Keratinocyte (primary cell): Measurements from ENCODE around the gene SH3PXD2A. TPM values are rescaled to one million over a fixed set of nuclear protein-coding genes. Genes with fewer than 3 reads are reported as not detected.

Experiments
- DNase-seq: peaks from one replicate; pipeline ENCODE4 v3.0.0-alpha.2; 2011; ENCODE audit warnings: low read depth, missing footprints, low spot score
- FAIRE-seq: peaks from 2 replicates; lab custom pipeline; 2011; peaks lifted over from hg19 to GRCh38; lab: Jason Lieb, UNC
- H2AFZ ChIP-seq: 2 replicates; pipeline ENCODE4 v1.6.0; 2012; ENCODE audit warnings: low read length, control low read depth, inconsistent platforms; ENCODE audit not compliant: control insufficient read depth
- H3K27ac ChIP-seq: 2 replicates; pipeline ENCODE4 v1.5.1; 2011; ENCODE audit warnings: low read length; ENCODE audit not compliant: control insufficient read depth, insufficient read depth
- H3K27me3 ChIP-seq: 3 replicates; pipeline ENCODE4 v1.6.0; 2011; ENCODE audit warnings: low read length; ENCODE audit not compliant: control insufficient read depth, insufficient read depth; ENCODE audit errors: extremely low read depth
- H3K36me3 ChIP-seq, 2 experiments: 2 replicates in 1 of 2; 3 replicates in 1 of 2; pipeline ENCODE4 v1.5.1; 2011; ENCODE audit warnings: low read length in 2 of 2, mild to moderate bottlenecking in 1 of 2; ENCODE audit not compliant: control insufficient read depth in 2 of 2, insufficient read depth in 2 of 2; ENCODE audit errors: extremely low read depth in 1 of 2
- H3K4me1 ChIP-seq: 3 replicates; pipeline ENCODE4 v1.5.1; 2011; ENCODE audit warnings: low read length; ENCODE audit not compliant: control insufficient read depth, insufficient read depth; ENCODE audit errors: extremely low read depth
- H3K4me2 ChIP-seq: 3 replicates; pipeline ENCODE4 v1.6.0; 2011; ENCODE audit warnings: low read depth, low read length; ENCODE audit not compliant: control insufficient read depth, insufficient read depth; ENCODE audit errors: extremely low read depth
- H3K4me3 ChIP-seq, 3 experiments: fragments of 200-600 bp in 1 of 3; sonication (generic) in 1 of 3; 2 replicates in 2 of 3; 3 replicates in 1 of 3; pipeline ENCODE4 v1.5.1; 2011 to 2016; ENCODE audit warnings: low read length in 3 of 3, mild to moderate bottlenecking in 3 of 3, control low read depth in 2 of 3, inconsistent platforms in 1 of 3, low read depth in 1 of 3, mixed read lengths in 1 of 3, mixed run types in 1 of 3, moderate library complexity in 1 of 3; ENCODE audit not compliant: control insufficient read depth in 2 of 3, insufficient read depth in 2 of 3; ENCODE audit errors: extremely low read depth in 1 of 3
- H3K79me2 ChIP-seq: 2 replicates; pipeline ENCODE4 v1.6.0; 2012; ENCODE audit warnings: low read length; ENCODE audit not compliant: control insufficient read depth, insufficient read depth
- H3K9ac ChIP-seq: 3 replicates; pipeline ENCODE4 v1.6.0; 2011; ENCODE audit warnings: low read length; ENCODE audit not compliant: control insufficient read depth, insufficient read depth; ENCODE audit errors: extremely low read depth
- H3K9me1 ChIP-seq: 3 replicates; pipeline ENCODE4 v1.6.0; 2011; ENCODE audit warnings: low read length; ENCODE audit not compliant: control insufficient read depth, insufficient read depth; ENCODE audit errors: extremely low read depth
- H3K9me3 ChIP-seq: 2 replicates; pipeline ENCODE4 v1.5.1; 2012; ENCODE audit warnings: low read depth, low read length; ENCODE audit not compliant: control insufficient read depth
- H4K20me1 ChIP-seq: 3 replicates; pipeline ENCODE4 v1.6.0; 2011; ENCODE audit warnings: low read length; ENCODE audit not compliant: control insufficient read depth, insufficient read depth; ENCODE audit errors: extremely low read depth
- EZH2 ChIP-seq: IDR thresholded peaks from one replicate; pipeline ENCODE4 v1.6.1; 2012; ENCODE audit warnings: inconsistent platforms, mild to moderate bottlenecking, low read length, moderate library complexity
- dilution Hi-C: fragments of 300-500 bp; cut with MboI; formaldehyde crosslinking; loops from one replicate; pipeline ENCODE4 v1.7.0; 2020; ENCODE audit warnings: low sequenced_read_pairs; ENCODE audit not compliant: extremely low pct_ligation_motif_present
- polyA plus RNA-seq, 5 experiments: library from polyadenylated mRNA; depleted of rRNA in 3 of 5; stranded (reverse) in 3 of 5; stranded (forward) in 1 of 5; unstranded in 1 of 5; fragments of >200 nt; gene quantifications; 1 replicate in 1 of 5; 2 replicates in 3 of 5; 3 replicates in 1 of 5; pipeline versions ENCODE4 v1.2.1 to v1.2.3, GENCODE V29; 2011 to 2012; ENCODE audit warnings: missing spikeins in 2 of 5, low read depth in 1 of 5, low replicate concordance in 1 of 5
- TF ChIP-seq, protein P1 (sequence below), 3 experiments: IDR thresholded peaks in 1 of 3; conservative IDR thresholded peaks in 1 of 3; optimal IDR thresholded peaks in 1 of 3; 2 replicates in 2 of 3; 3 replicates in 1 of 3; pipeline versions ENCODE3 to v1.5.1; 2011; ENCODE audit warnings: low read length in 3 of 3, mild to moderate bottlenecking in 3 of 3, moderate library complexity in 2 of 3, control low read depth in 1 of 3, inconsistent platforms in 1 of 3; ENCODE audit not compliant: insufficient read depth in 2 of 3; ENCODE audit errors: extremely low read depth in 1 of 3

Gene SH3PXD2A
- polyA plus RNA-seq, 1 donor (not counting 4 experiments of a cell fraction or from before 2014, with no cell fraction given): 33.9 TPM

DNA sequence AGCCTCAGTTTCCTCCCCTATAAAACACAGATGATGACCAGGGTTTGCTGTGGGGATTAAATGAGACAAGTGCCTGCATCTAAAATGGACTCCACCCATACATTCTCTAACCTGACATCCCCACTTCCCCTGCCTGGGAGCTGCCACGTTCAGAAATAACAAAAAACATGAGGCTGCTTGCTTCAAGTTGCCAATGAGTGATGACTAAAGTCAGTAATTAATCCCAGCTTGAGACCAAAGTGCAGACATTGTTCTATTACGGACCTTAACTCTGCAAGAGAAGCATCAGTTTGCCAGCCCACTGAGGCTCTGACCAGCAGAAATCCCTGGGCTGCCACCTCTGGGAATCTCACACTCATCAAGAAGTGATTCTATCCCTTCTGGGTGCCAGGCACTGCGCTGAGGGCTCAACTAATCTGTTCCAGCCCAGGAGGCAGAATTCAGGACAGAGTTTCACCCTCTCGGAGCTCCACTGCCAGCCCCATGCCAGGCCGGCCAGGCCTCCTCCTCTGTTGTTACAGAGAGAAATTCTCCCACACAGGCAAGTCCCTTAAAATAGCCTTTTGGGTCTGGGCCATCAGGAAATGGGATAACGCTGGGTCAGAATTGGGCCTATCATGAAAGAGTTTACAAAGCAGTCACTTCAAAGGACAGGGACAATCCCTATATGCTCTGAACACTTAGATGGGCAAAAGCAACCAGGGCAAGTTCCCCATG is 11.4 kb downstream of the SH3PXD2A start:
- Histone ChIP-seq H3K79me2 (peaks cover 98% of the 10 kb centered on the region), H3K9ac (peak overlapping the region; percentile 24), H3K27ac (peak overlapping the region; percentile 32), H3K27me3 (no peaks in the 10 kb centered on the region), H3K4me1 (peaks cover 81% of the 10 kb centered on the region), H3K9me1 (peaks cover 25% of the 10 kb centered on the region), H2AFZ (no peak overlapping the region), H3K4me3 (no peak overlapping the region), H3K9me3 (no peaks in the 10 kb centered on the region), H4K20me1 (peaks cover 47% of the 10 kb centered on the region), H3K36me3 (peaks cover 13 to 58% of the 10 kb centered on the region in 2 experiments), H3K4me2 (peak overlapping the region; percentile 36)
- dilution Hi-C loops: no loop called here
- TF ChIP-seq EZH2: no peak
- TF ChIP-seq, protein P1, sequence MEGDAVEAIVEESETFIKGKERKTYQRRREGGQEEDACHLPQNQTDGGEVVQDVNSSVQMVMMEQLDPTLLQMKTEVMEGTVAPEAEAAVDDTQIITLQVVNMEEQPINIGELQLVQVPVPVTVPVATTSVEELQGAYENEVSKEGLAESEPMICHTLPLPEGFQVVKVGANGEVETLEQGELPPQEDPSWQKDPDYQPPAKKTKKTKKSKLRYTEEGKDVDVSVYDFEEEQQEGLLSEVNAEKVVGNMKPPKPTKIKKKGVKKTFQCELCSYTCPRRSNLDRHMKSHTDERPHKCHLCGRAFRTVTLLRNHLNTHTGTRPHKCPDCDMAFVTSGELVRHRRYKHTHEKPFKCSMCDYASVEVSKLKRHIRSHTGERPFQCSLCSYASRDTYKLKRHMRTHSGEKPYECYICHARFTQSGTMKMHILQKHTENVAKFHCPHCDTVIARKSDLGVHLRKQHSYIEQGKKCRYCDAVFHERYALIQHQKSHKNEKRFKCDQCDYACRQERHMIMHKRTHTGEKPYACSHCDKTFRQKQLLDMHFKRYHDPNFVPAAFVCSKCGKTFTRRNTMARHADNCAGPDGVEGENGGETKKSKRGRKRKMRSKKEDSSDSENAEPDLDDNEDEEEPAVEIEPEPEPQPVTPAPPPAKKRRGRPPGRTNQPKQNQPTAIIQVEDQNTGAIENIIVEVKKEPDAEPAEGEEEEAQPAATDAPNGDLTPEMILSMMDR (optimal IDR thresholded peaks at IDR 0.05 in 1 of 3, IDR thresholded peaks at IDR 0.05 in 1 of 3, conservative IDR thresholded peaks at IDR 0.05 in 1 of 3; ENCODE audit: extremely low read depth in 1 of 3, insufficient read depth in 2 of 3, low read length in 3 of 3): no peak
- FAIRE-seq (peak; percentile 53), DNase-seq (no peak)

DNA sequence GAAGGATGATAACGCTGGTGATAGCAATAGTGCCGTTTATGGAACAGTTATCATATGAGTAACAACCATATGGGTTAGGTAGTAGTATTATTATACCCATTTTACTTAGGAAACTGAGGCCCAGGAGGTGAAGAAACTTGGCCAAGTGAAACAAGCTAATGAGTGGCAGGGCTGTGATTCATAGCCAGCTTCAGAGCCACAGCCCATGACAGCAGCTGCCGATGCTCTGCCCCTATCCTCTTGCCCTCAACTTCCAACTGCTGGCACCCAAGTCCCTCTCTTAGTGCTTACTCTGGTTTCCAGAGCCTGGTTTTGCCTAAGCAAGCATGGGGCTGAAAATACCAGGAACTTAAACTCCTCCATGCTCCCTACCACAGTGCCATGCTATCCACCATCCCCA is 12.3 kb downstream of the SH3PXD2A start:
- Histone ChIP-seq H3K4me2 (no peak overlapping the region), H3K27ac (peak overlapping the region; percentile 27), H3K27me3 (no peaks in the 10 kb centered on the region), H3K4me1 (peaks cover 82% of the 10 kb centered on the region), H3K4me3 (no peak overlapping the region), H2AFZ (no peak overlapping the region), H3K79me2 (peaks cover 98% of the 10 kb centered on the region), H3K36me3 (peaks cover 12 to 59% of the 10 kb centered on the region in 2 experiments), H3K9ac (no peak overlapping the region), H3K9me1 (peaks cover 34% of the 10 kb centered on the region), H4K20me1 (peaks cover 57% of the 10 kb centered on the region), H3K9me3 (no peaks in the 10 kb centered on the region)
- dilution Hi-C loops: no loop called here
- no peak for FAIRE-seq
- no peak for DNase-seq
- no peak for TF ChIP-seq EZH2
- TF ChIP-seq, protein P1 (optimal IDR thresholded peaks at IDR 0.05 in 1 of 3, IDR thresholded peaks at IDR 0.05 in 1 of 3, conservative IDR thresholded peaks at IDR 0.05 in 1 of 3; ENCODE audit: extremely low read depth in 1 of 3, insufficient read depth in 2 of 3, low read length in 3 of 3): no peak
